ENCODE measurements around the gene DLX1. TPM values are rescaled to one million over a fixed set of nuclear protein-coding genes. Genes with fewer than 3 reads are reported as not detected.

Gene DLX1
- total and polyA plus RNA-seq, 9 of the 15 experiments (the other 6 are each of a cell fraction or from before 2014, with no cell fraction given): 1.9 to 26.2 (median 9.6) TPM

GRCh38 chr2:172084395-172084644, 987 bp upstream of the DLX1 start (continued):
- TF ChIP-seq, protein P1, sequence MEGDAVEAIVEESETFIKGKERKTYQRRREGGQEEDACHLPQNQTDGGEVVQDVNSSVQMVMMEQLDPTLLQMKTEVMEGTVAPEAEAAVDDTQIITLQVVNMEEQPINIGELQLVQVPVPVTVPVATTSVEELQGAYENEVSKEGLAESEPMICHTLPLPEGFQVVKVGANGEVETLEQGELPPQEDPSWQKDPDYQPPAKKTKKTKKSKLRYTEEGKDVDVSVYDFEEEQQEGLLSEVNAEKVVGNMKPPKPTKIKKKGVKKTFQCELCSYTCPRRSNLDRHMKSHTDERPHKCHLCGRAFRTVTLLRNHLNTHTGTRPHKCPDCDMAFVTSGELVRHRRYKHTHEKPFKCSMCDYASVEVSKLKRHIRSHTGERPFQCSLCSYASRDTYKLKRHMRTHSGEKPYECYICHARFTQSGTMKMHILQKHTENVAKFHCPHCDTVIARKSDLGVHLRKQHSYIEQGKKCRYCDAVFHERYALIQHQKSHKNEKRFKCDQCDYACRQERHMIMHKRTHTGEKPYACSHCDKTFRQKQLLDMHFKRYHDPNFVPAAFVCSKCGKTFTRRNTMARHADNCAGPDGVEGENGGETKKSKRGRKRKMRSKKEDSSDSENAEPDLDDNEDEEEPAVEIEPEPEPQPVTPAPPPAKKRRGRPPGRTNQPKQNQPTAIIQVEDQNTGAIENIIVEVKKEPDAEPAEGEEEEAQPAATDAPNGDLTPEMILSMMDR (IDR thresholded peaks at IDR 0.05 in 2 of 3, conservative IDR thresholded peaks at IDR 0.05 in 1 of 3; ENCODE audit: insufficient read depth in 2 of 3, low read depth in 1 of 3, low read length in 3 of 3): peak in 1 of 3 experiments; percentile 0; a peak in 1 of 6 replicates
- TF ChIP-seq CXXC5 (CRISPR knock-in tag; IDR thresholded peaks at IDR 0.05) (peak; percentile 75), GABPA (tag; conservative IDR thresholded peaks at IDR 0.05; ENCODE audit: low read depth) (no peak), SAFB (IDR thresholded peaks at IDR 0.05; ENCODE audit: borderline replicate concordance, low read depth, low read length) (peak; percentile 23; the same call in 1 of the 2 replicates), ZNF76 (CRISPR knock-in tag; IDR thresholded peaks at IDR 0.05; ENCODE audit: borderline replicate concordance) (no peak), ZNF592 (IDR thresholded peaks at IDR 0.05) (peak; percentile 78; the same call in 1 of the 2 replicates), ZNF232 (CRISPR knock-in tag; IDR thresholded peaks at IDR 0.05) (no peak), YY1 (IDR thresholded peaks at IDR 0.05; ENCODE audit: borderline replicate concordance in 1 of 3, control insufficient read depth in 1 of 3, extremely low read depth in 1 of 3, insufficient read depth in 3 of 3, insufficient read length in 1 of 3, insufficient replicate concordance in 2 of 3, low read depth in 1 of 3, low read length in 2 of 3) (no peak), MAZ (CRISPR knock-in tag; conservative IDR thresholded peaks at IDR 0.05 in 1 of 2, IDR thresholded peaks at IDR 0.05 in 1 of 2) (peak in 1 of 2 experiments; percentile 87; a peak in 2 of 4 replicates), MYNN (IDR thresholded peaks at IDR 0.05) (0 out of 2 replicates have a peak, but pooled peaks have one; percentile 14), MYNN (CRISPR knock-in tag; IDR thresholded peaks at IDR 0.05) (no peak), ZFX (CRISPR knock-in tag; IDR thresholded peaks at IDR 0.05) (no peak), FOS (IDR thresholded peaks at IDR 0.05; ENCODE audit: extremely low read depth, insufficient read length) (no peak), OTX1 (CRISPR knock-in tag; IDR thresholded peaks at IDR 0.05) (no peak)

Measured in K562 (cell line).